Measurements from ENCODE around the gene NDRG3.

The NDRG3 gene

GRCh38 chr20:36761125-36761524 is 15.2 kb upstream of the NDRG3 start:
- in situ Hi-C loops (cut with MboI; ENCODE audit: low sequenced_read_pairs): no loop called here

GRCh38 chr20:36760647-36761046 is 14.8 kb upstream of the NDRG3 start:
- in situ Hi-C loops (cut with MboI; ENCODE audit: low sequenced_read_pairs): no loop called here

GRCh38 chr20:36758276-36758675 is 12.4 kb upstream of the NDRG3 start:
- in situ Hi-C loops (cut with MboI; ENCODE audit: low sequenced_read_pairs): no loop called here

- in situ Hi-C loops (cut with MboI; ENCODE audit: low sequenced_read_pairs): no loop called here
These were observed 10.6 kb upstream of the NDRG3 start for GRCh38 chr20:36756496-36756895.

GRCh38 chr20:36754656-36755222 is 8.8 kb upstream of the NDRG3 start:
- in situ Hi-C loops (cut with MboI; ENCODE audit: low sequenced_read_pairs): no loop called here

GRCh38 chr20:36752582-36752981 is 6.7 kb upstream of the NDRG3 start:
- in situ Hi-C loops (cut with MboI; ENCODE audit: low sequenced_read_pairs): no loop called here

GRCh38 chr20:36745234-36745926 is 510 bp downstream of the NDRG3 start:
- in situ Hi-C loops (cut with MboI; ENCODE audit: low sequenced_read_pairs): no loop called here

- in situ Hi-C loops (cut with MboI; ENCODE audit: low sequenced_read_pairs): no loop called here
These were observed 1.1 kb downstream of the NDRG3 start for GRCh38 chr20:36744764-36745191.

- in situ Hi-C loops (cut with MboI; ENCODE audit: low sequenced_read_pairs): no loop called here
These were observed 1.6 kb downstream of the NDRG3 start for GRCh38 chr20:36744243-36744642.

- in situ Hi-C loops (cut with MboI; ENCODE audit: low sequenced_read_pairs): no loop called here
These were observed 3.3 kb downstream of the NDRG3 start for GRCh38 chr20:36742558-36742957.

- in situ Hi-C loops (cut with MboI; ENCODE audit: low sequenced_read_pairs): no loop called here
These were observed 4.8 kb downstream of the NDRG3 start for GRCh38 chr20:36741072-36741471.

GRCh38 chr20:36737183-36737499 is 8.7 kb downstream of the NDRG3 start:
- in situ Hi-C loops (cut with MboI; ENCODE audit: low sequenced_read_pairs): no loop called here

- in situ Hi-C loops (cut with MboI; ENCODE audit: low sequenced_read_pairs): no loop called here
These were observed 9.3 kb downstream of the NDRG3 start for GRCh38 chr20:36736451-36737182.

- in situ Hi-C loops (cut with MboI; ENCODE audit: low sequenced_read_pairs): no loop called here
These were observed 13.4 kb downstream of the NDRG3 start for GRCh38 chr20:36732456-36732855.

GRCh38 chr20:36728986-36729385 is 16.9 kb downstream of the NDRG3 start:
- in situ Hi-C loops (cut with MboI; ENCODE audit: low sequenced_read_pairs): no loop called here

- in situ Hi-C loops (cut with MboI; ENCODE audit: low sequenced_read_pairs): no loop called here
These were observed 19.7 kb downstream of the NDRG3 start for GRCh38 chr20:36726168-36726567.

- in situ Hi-C loops (cut with MboI; ENCODE audit: low sequenced_read_pairs): no loop called here
These were observed 25.4 kb downstream of the NDRG3 start for GRCh38 chr20:36720510-36720909.

- in situ Hi-C loops (cut with MboI; ENCODE audit: low sequenced_read_pairs): no loop called here
These were observed 28.2 kb downstream of the NDRG3 start for GRCh38 chr20:36717657-36718056.

GRCh38 chr20:36717021-36717420 is 28.9 kb downstream of the NDRG3 start:
- in situ Hi-C loops (cut with MboI; ENCODE audit: low sequenced_read_pairs): no loop called here

- in situ Hi-C loops (cut with MboI; ENCODE audit: low sequenced_read_pairs): no loop called here
These were observed 33.1 kb downstream of the NDRG3 start for GRCh38 chr20:36712775-36713174.

- in situ Hi-C loops (cut with MboI; ENCODE audit: low sequenced_read_pairs): no loop called here
These were observed 36.8 kb downstream of the NDRG3 start for GRCh38 chr20:36709126-36709525.

GRCh38 chr20:36703530-36703929 is 42.4 kb downstream of the NDRG3 start:
- in situ Hi-C loops (cut with MboI; ENCODE audit: low sequenced_read_pairs): no loop called here

All from HL-60/S4 treated with phorbol 12-myristate 13-acetate at 8.2 ng/mL for 4 days and 3 days (cell line).